Uterus (tissue), 4 donors: ENCODE measurements around the gene PDE8A. TPM values are rescaled to one million over a fixed set of nuclear protein-coding genes. Genes with fewer than 3 reads are reported as not detected.

Source experiments
- DNase-seq, 2 donors: peaks; one replicate each; pipeline ENCODE4 v3.0.0-alpha.2; 2019 to 2020
- H3K27ac ChIP-seq, 2 donors: fragments of 200-600 bp; sonication (generic); 1 replicate in 1 of 2; 2 replicates in 1 of 2; pipeline ENCODE4 v1.5.1; 2016 to 2018
- H3K27me3 ChIP-seq, 2 donors: fragments of 200-600 bp; sonication (generic); one replicate each; pipeline ENCODE4 v1.5.1; 2018 to 2019; ENCODE audit warnings: control low read depth in 1 of 2
- H3K36me3 ChIP-seq, 2 donors: fragments of 200-600 bp; sonication (generic); one replicate each; pipeline ENCODE4 v1.5.1; 2019; ENCODE audit warnings: control low read depth in 1 of 2
- H3K4me1 ChIP-seq, 2 donors: fragments of 200-600 bp; sonication (generic); one replicate each; pipeline ENCODE4 v1.5.1; 2018 to 2019; ENCODE audit warnings: control low read depth in 1 of 2
- H3K4me3 ChIP-seq, 2 donors: fragments of 200-600 bp; sonication (generic); 1 replicate in 1 of 2; 2 replicates in 1 of 2; pipeline ENCODE4 v1.5.1; 2018 to 2019; ENCODE audit warnings: mild to moderate bottlenecking in 1 of 2
- H3K9me3 ChIP-seq, 2 donors: fragments of 200-600 bp; sonication (generic); one replicate each; pipeline ENCODE4 v1.5.1; 2019; ENCODE audit warnings: control low read depth in 1 of 2
- POLR2A ChIP-seq, 2 donors: fragments of 450-650 bp; IDR thresholded peaks; one replicate each; pipeline ENCODE4 v1.6.1; 2016; ENCODE audit warnings: antibody characterized with exemption in 2 of 2, mild to moderate bottlenecking in 1 of 2, moderate library complexity in 1 of 2
- intact Hi-C: fragments of 100-400 bp; cut with DNase I; formaldehyde crosslinking; loops from one replicate; pipeline ENCODE4 v1.15.1; 2023; ENCODE audit warnings: low total_unique reads
- total RNA-seq, 4 donors: library from RNA; depleted of rRNA in 3 of 4; stranded (reverse); fragments of >200 nt in 3 of 4; gene quantifications; one replicate each; pipeline versions ENCODE4 v1.1.0 to v1.2.4, GENCODE V29; 2014 to 2023
- TF ChIP-seq, protein P1 (sequence below), 4 experiments: fragments of 200-600 bp in 2 of 4; fragments of 450-650 bp in 2 of 4; sonication (generic) in 2 of 4; IDR thresholded peaks; one replicate each; pipeline ENCODE4 v1.5.1; 2016 to 2019; ENCODE audit warnings: antibody characterized with exemption in 4 of 4, mild to moderate bottlenecking in 2 of 4, moderate library complexity in 1 of 4
- donor health status: DM: yes; HTN: yes; CAD: no.

PDE8A gene
- total RNA-seq, 4 donors from 2014 or later: 25.1 to 67.0 (median 34.0) TPM

DNA sequence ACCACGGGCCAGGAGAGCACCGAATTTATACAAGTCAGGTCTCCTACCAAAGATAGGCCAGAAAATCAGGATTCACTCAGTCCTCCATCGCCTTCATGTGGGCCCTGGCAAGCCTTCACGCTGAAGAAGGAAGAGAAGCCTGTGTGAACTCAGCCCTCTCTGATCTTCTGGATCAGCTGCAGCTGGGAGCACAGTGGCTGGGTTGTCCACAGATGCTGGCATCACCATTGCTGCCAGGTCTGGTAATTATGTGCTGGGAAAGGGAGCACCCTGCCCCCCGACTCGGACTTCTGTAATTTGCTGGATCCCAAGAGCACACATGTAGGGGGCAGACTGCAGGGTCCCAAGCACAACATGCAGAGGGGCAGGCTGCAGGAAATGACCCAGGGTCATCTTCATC lies 12.4 kb upstream of the PDE8A start:
- Histone ChIP-seq H3K4me1 (no peaks in the 10 kb centered on the region), H3K36me3 (no peaks in the 10 kb centered on the region), H3K9me3 (no peaks in the 10 kb centered on the region), H3K4me3 (no peak overlapping the region), H3K27me3 (no peaks in the 10 kb centered on the region), H3K27ac (no peak overlapping the region)
- no peak for DNase-seq
- TF ChIP-seq, protein P1, sequence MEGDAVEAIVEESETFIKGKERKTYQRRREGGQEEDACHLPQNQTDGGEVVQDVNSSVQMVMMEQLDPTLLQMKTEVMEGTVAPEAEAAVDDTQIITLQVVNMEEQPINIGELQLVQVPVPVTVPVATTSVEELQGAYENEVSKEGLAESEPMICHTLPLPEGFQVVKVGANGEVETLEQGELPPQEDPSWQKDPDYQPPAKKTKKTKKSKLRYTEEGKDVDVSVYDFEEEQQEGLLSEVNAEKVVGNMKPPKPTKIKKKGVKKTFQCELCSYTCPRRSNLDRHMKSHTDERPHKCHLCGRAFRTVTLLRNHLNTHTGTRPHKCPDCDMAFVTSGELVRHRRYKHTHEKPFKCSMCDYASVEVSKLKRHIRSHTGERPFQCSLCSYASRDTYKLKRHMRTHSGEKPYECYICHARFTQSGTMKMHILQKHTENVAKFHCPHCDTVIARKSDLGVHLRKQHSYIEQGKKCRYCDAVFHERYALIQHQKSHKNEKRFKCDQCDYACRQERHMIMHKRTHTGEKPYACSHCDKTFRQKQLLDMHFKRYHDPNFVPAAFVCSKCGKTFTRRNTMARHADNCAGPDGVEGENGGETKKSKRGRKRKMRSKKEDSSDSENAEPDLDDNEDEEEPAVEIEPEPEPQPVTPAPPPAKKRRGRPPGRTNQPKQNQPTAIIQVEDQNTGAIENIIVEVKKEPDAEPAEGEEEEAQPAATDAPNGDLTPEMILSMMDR (IDR thresholded peaks at IDR 0.05): no peak
- TF ChIP-seq POLR2A (IDR thresholded peaks at IDR 0.05): no peak
- intact Hi-C loops: loop anchor here (10.0 kb wide), 1 partner anchor 76 kb away; no protein-coding TSS in a partner anchor

DNA sequence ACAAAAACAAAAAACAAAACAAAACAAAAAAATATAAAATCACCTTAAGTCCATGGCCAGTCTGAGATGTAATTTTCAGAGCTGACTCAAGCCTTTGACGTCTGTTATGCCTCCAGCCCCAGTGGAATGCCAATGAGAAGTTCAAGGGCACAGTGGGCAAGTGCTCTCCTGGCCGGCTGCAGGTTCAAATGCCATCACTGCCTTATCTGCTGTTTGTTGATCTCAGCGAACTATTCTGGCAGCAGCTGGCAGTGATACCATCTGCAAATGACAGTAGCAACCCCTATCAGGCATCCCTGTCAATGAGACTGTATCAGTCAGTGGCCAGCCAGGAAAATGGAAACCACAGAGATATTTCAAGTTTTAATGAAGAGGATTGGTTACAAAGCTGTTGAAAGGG lies 10.8 kb upstream of the PDE8A start:
- intact Hi-C loops: loop anchor here (10.0 kb wide), 1 partner anchor 54 kb away; no protein-coding TSS in a partner anchor
- Histone ChIP-seq H3K4me1 (no peaks in the 10 kb centered on the region), H3K9me3 (no peaks in the 10 kb centered on the region), H3K27me3 (no peaks in the 10 kb centered on the region), H3K36me3 (no peaks in the 10 kb centered on the region), H3K4me3 (no peak overlapping the region), H3K27ac (no peak overlapping the region)
- DNase-seq: no peak
- TF ChIP-seq, protein P1 (IDR thresholded peaks at IDR 0.05): no peak
- TF ChIP-seq POLR2A (IDR thresholded peaks at IDR 0.05): no peak

DNA sequence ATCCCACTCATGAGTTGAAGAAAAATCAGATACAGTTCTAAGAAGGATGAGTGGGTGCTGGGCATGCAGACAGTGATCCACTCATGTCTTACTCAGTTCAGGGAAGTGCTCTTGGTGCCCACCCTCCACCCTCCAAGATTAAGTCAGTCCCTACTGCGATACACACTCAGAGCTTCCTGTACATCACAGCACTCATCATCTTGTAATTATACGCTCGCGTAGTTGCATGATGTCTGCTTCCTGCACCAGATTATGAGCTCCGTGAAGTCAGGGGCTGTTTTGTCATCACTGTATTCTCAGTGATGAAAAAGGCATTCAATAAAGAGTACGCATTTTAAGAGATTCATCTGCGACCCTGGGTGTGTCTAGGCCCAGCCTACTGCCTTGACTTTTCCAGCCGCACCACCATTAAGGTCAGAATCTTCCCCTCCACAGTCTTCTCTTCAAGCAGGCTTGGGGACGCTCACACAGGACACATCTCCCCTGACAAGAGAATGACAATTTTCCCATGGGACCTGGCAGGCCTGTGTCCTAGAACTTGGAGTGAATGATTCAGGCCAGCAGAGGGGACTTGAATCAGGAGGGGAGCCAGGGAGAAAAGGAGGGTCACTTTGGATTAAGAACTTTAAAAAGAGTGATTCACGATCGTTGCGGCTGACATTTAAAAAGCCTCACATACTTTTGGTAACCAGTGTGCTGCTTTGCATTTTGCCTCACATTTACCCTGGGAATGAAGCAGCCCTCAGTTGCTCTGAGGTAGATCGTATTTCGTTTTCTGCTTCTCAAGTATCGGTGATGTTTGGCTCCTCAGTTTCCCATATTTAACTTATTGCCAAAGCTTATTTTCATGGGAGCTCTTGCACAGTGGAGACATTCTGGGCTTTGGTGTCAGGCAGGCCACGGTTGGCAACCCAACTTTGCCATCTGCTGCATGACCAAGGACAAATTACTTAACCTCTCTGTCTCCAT lies 7.9 kb upstream of the PDE8A start:
- intact Hi-C loops: loop anchor here (10.0 kb wide), 1 partner anchor 51 kb away; no protein-coding TSS in a partner anchor

DNA sequence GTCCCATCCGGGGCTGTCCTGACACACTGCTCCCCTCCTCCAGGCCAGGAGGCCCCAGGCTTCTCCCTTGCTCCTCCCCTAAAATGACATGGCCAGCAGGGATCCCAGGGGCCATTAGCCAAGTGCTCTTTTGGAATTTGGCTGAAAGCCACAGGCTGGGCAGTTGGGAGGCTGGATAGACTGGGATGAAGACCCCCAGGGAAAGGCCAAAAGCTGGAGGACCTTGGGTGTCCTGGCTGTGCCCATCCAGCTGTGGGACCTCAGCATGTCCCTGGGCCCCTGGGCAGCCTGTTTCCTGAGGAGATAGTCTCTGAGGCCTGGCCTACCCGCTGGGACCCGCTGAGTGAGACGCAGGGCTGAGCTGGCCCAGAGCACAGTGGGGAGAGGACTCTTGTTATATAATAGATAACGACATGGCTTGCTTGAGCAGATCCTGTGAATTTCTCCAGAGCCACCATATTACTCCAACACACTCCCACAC lies 5.7 kb upstream of the PDE8A start:
- Histone ChIP-seq H3K36me3 (no peaks in the 10 kb centered on the region), H3K4me3 (no peak overlapping the region), H3K9me3 (no peaks in the 10 kb centered on the region), H3K27me3 (no peaks in the 10 kb centered on the region), H3K27ac (no peak overlapping the region), H3K4me1 (no peaks in the 10 kb centered on the region)
- intact Hi-C loops: loop anchor here (10.0 kb wide), 1 partner anchor 49 kb away; no protein-coding TSS in a partner anchor
- no peak for DNase-seq
- TF ChIP-seq, protein P1 (IDR thresholded peaks at IDR 0.05): no peak
- TF ChIP-seq POLR2A (IDR thresholded peaks at IDR 0.05): no peak

More for the DNA sequence above, 7.9 kb upstream of the PDE8A start:
- Histone ChIP-seq H3K4me3 (no peak overlapping the region), H3K4me1 (no peaks in the 10 kb centered on the region), H3K27me3 (no peaks in the 10 kb centered on the region), H3K27ac (no peak overlapping the region), H3K36me3 (no peaks in the 10 kb centered on the region), H3K9me3 (no peaks in the 10 kb centered on the region)
- TF ChIP-seq POLR2A (IDR thresholded peaks at IDR 0.05): no peak
- TF ChIP-seq, protein P1 (IDR thresholded peaks at IDR 0.05): no peak
- no peak for DNase-seq
